ENCODE results near the gene ADD1. TPM values are rescaled to one million over a fixed set of nuclear protein-coding genes. Genes with fewer than 3 reads are reported as not detected.
"Not testable (repeated sequence)": the region's sequence is repeated elsewhere in the genome, so short reads cannot be mapped to it uniquely, and the experiment has no call there.

Gene ADD1
- total and polyA plus RNA-seq, 5 experiments from 2014 or later: 129 to 309 (median 151) TPM

DNA sequence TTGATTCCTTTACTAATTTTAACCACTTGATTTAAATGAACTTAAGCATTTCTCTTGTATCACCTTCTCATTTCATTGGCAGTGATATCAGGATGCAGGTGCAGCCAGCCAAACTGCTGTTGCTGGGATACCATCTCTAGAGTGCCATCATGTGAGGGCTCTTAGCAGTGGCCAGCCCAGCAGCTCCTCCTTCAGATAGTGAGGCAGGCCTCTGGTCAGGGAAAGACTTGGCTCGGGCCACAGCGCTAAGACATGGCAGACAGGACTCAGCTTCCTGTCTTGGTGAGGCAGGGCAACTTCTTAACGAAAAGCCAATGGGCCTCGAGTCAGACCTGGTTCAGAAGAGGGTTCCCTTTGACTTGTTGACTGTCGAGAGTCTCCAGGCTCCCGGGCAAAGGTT, 69.5 kb downstream of the ADD1 start:
- Mint-ChIP-seq H3K27ac (peak overlapping the region in 1 of 10 donors; percentile 28), H3K4me3 (no peak overlapping the region), H3K4me1 (peaks cover 10 to 30% (median 16%) of the 10 kb centered on the region in 4 donors), H3K27me3 (no peaks in the 10 kb centered on the region), H3K9me3 (no peaks in the 10 kb centered on the region), H3K36me3 (peaks cover 0 to 83% (median 34%) of the 10 kb centered on the region in 3 donors)
- no peak for ATAC-seq
- DNase-seq: no peak
- POLR2A ChIA-PET: interaction anchor here (0.6 kb wide), 1 partner anchor 161 kb away, joined by 4 read pairs; no protein-coding TSS in a partner anchor

DNA sequence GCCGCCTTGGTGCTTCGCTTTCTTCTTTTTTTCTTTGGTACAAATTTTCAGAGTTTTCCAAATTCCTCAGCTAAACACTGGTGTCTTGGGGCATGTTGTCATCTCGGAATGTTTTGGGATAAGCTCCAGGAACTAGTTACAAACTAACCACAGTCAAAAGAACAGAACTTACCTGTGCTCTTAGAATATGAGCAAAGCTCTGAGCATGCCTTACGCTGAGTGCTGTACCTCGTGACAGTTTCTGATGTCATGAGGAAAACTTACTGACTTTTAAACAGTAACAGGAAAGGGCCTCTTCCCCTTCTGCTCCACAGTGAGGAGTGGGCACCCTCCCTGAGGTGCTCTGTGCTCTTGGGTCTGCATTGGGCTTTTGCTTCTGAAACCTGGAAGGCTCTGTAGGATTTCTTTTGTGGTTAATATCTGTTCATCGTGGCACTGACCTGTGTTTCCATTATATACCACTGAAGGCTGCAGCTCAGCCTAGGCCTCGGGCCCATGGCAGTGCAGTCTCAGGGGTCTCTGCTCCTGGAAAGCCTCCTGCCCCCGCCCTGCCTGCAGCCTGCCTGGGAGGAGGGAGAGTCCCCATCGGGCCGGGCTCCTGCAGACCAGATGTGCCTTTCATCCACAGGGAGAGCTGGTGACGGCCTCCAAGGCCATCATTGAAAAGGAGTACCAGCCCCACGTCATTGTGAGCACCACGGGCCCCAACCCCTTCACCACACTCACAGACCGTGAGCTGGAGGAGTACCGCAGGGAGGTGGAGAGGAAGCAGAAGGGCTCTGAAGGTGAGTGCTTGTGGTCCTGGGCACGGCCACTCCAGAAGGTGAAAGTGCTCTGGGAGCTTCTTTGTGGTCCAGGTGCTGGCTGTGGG, 70.8 kb downstream of the ADD1 start:
- peaks cover 12 to 34% (median 23%) of the 10 kb centered on the region in 4 donors for H3K4me1 Mint-ChIP-seq
- H3K4me3 Mint-ChIP-seq: no peak overlapping the region
- POLR2A ChIA-PET: interaction anchor here (1.1 to 1.2 kb wide), 2 partner anchors 9 to 15 kb away, joined by 3 to 4 read pairs; no protein-coding TSS in a partner anchor
- H3K27me3 Mint-ChIP-seq: no peaks in the 10 kb centered on the region
- peak overlapping the region in 8 of 10 donors; percentile 37 to 84 (median 57) for H3K27ac Mint-ChIP-seq
- ATAC-seq (peak in 1 of 2 donors; percentile 45), DNase-seq (no peak)
- peaks cover 0 to 2% (median 0%) of the 10 kb centered on the region in 9 donors for H3K9me3 Mint-ChIP-seq
- peaks cover 2 to 81% (median 35%) of the 10 kb centered on the region in 3 donors for H3K36me3 Mint-ChIP-seq

DNA sequence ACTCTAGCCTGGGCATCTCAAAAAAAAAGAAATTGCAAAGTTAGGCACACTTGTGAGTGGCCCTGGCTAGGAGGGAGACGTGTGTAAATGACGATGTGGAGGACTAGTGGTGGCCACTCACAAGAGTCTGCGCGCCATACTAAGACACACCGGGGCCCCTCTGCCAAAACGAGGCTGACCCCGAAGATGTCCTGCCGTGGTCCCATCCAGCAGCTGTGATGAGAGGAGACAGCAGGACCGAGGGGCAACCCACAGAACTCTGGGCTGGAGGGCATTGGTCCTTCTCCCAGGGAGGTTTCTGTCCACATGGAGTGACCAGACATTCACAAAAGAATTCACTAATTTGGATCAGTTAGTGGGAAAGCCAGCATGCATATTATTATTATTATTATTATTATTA, 72.1 kb downstream of the ADD1 start:
- Mint-ChIP-seq H3K4me3 (no peak overlapping the region), H3K4me1 (peaks cover 22 to 45% (median 36%) of the 10 kb centered on the region in 4 donors), H3K9me3 (peaks cover 0 to 9% (median 0%) of the 10 kb centered on the region in 9 donors), H3K36me3 (peaks cover 7 to 81% (median 42%) of the 10 kb centered on the region in 3 donors), H3K27ac (no peak overlapping the region), H3K27me3 (no peaks in the 10 kb centered on the region)
- DNase-seq (no peak), ATAC-seq (no peak)
- POLR2A ChIA-PET: no interaction called here

DNA sequence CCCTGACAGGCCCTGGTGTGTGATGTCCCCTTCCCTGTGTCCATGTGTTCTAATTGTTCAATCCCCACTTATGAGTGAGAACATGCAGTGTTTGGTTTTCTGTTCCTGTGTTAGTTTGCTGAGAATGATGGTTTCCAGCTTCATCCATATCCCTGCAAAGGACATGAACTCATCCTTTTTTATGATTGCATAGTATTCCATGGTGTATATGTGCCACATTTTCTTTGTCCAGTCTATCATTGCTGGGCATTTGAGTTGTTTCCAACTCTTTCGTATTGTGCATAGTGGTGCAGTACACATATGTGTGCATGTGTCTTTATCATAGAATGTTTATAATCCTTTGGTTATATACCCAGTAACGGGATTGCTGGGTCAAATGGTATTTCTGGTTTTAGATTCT, 73.1 kb downstream of the ADD1 start:
- ATAC-seq, POLR2A ChIA-PET, H3K4me3 Mint-ChIP-seq, H3K9me3 Mint-ChIP-seq, H3K27me3 Mint-ChIP-seq, DNase-seq: not testable (repeated sequence)
- Mint-ChIP-seq H3K4me1 (peaks cover 26 to 53% (median 45%) of the 10 kb centered on the region in 4 donors), H3K27ac (peak overlapping the region in 3 of 10 donors; percentile 18 to 66 (median 28)), H3K36me3 (peaks cover 7 to 82% (median 42%) of the 10 kb centered on the region in 3 donors)

DNA sequence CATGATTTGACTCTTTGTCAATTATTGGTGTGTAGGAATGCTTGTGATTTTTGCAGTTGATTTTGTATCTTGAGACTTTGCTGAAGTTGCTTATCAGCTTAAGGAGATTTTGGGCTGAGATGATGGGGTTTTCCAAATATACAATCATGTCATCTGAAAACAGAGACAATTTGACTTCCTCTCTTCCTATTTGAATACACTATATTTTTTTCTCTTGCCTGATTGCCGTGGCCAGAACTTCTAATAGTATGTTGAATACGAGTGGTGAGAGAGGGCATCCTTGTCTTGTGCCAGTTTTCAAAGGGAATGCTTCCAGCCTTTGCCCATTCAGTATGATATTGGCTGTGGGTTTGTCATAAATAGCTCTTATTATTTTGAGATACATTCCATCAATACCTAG, 74.7 kb downstream of the ADD1 start:
- H3K27me3 Mint-ChIP-seq, ATAC-seq, H3K9me3 Mint-ChIP-seq, H3K4me3 Mint-ChIP-seq, DNase-seq, POLR2A ChIA-PET: not testable (repeated sequence)
- Mint-ChIP-seq H3K36me3 (peaks cover 7 to 78% (median 42%) of the 10 kb centered on the region in 3 donors), H3K4me1 (peaks cover 33 to 69% (median 61%) of the 10 kb centered on the region in 4 donors), H3K27ac (peak overlapping the region in 5 of 10 donors; percentile 12 to 72 (median 17))

DNA sequence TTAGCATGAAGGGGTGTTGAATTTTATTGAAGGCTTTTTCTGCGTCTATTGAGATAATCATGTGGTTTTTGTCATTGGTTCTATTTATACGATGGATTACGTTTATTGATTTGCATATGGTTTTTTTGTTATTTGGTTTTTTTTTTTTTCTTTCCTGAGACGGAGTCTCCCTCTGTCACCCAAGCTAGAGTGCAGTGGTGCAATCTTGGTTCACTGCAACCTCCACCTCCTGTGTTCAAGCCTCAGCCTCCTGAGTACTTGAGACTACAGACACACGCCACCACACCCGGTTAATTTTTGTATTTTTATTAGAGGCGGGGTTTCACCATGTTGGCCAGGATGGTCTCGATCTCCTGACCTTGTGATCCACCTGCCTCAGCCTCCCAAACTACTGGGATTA, 75.1 kb downstream of the ADD1 start:
- not testable (repeated sequence) for DNase-seq, H3K4me3 Mint-ChIP-seq, ATAC-seq, H3K27me3 Mint-ChIP-seq, H3K9me3 Mint-ChIP-seq
- peaks cover 7 to 81% (median 42%) of the 10 kb centered on the region in 3 donors for H3K36me3 Mint-ChIP-seq
- POLR2A ChIA-PET: interaction anchor here (1.1 kb wide), 1 partner anchor 12 kb away, joined by 3 read pairs; no protein-coding TSS in a partner anchor
- H3K27ac Mint-ChIP-seq: peak overlapping the region in 4 of 10 donors; percentile 15 to 72 (median 27)
- peaks cover 35 to 73% (median 65%) of the 10 kb centered on the region in 4 donors for H3K4me1 Mint-ChIP-seq

DNA sequence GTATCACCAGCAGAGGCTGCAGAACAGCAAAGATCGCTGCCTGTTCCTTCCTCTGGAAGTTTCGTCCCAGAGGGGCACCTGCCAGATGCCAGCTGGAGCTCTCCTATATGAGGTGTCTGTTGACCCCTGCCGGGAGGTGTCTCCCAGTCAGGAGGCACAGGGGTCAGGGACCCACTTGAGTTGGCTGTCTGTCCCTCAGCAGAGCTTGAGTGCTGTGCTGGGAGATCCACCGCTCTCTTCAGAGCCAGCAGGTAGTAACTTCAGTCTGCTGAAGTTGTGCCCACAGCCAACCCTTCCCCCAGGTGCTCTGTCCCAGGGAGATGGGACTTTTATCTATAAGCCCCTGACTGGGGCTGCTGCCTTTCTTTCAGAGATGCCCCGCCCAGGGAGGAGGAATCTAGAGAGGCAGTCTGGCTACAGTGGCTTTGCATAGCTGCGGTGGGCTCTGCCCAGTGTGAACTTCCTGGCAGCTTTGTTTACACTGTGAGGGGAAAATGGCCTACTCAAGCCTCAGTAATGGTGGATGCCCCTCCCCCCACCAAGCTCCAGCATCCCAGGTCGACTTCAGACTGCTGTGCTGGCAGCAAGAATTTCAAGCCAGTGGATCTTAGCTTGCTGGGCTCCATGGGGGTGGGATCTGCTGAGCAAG, 78.9 kb downstream of the ADD1 start:
- H3K9me3 Mint-ChIP-seq, H3K27me3 Mint-ChIP-seq: not testable (repeated sequence)
- Mint-ChIP-seq H3K4me3 (peak overlapping the region in 9 of 10 donors; percentile 6 to 74 (median 49)), H3K27ac (peak overlapping the region; percentile 81 to 95 (median 91)), H3K36me3 (peaks cover 7 to 76% (median 28%) of the 10 kb centered on the region in 3 donors), H3K4me1 (peaks cover 28 to 60% (median 57%) of the 10 kb centered on the region in 4 donors)
- DNase-seq (peak in 6 of 10 donors; percentile 20 to 48 (median 35)), ATAC-seq (peak; percentile 25 to 46)
- POLR2A ChIA-PET: interaction anchor here (1.1 to 1.8 kb wide), 3 partner anchors 8 to 87 kb away, joined by 3 to 7 read pairs (median 4); no protein-coding TSS in a partner anchor

DNA sequence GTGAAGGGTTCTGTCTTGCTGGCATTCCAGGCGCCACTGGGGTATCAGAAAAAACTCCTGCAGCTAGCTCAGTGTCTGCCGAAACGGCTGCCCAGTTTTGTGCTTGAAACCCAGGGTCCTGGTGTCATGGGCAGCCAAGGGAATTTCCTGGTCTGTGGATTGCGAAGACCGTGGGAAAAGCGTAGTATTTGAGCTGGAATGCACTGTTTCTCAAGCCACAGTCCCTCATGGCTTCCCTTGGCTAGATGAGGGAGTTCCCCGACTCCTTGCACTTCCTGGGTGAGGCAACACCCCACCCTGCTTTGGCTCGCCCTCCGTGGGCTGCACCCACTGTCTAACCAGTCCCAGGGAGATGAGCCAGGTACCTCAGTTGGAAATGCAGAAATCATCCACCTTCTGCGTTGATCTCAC, 79.5 kb downstream of the ADD1 start:
- peaks cover 0 to 9% (median 0%) of the 10 kb centered on the region in 9 donors for H3K9me3 Mint-ChIP-seq
- H3K4me1 Mint-ChIP-seq: peaks cover 27 to 55% (median 51%) of the 10 kb centered on the region in 4 donors
- no peaks in the 10 kb centered on the region for H3K27me3 Mint-ChIP-seq
- H3K36me3 Mint-ChIP-seq: peaks cover 7 to 76% (median 23%) of the 10 kb centered on the region in 3 donors
- H3K27ac Mint-ChIP-seq: peak overlapping the region; percentile 82 to 95 (median 91)
- POLR2A ChIA-PET: interaction anchor here (0.7 to 1.8 kb wide), 5 partner anchors 8 to 88 kb away, joined by 3 to 7 read pairs (median 4); no protein-coding TSS in a partner anchor
- H3K4me3 Mint-ChIP-seq: peak overlapping the region in 9 of 10 donors; percentile 20 to 74 (median 56)
- ATAC-seq (peak; percentile 42 to 53), DNase-seq (peak in 1 of 10 donors; percentile 19)

DNA sequence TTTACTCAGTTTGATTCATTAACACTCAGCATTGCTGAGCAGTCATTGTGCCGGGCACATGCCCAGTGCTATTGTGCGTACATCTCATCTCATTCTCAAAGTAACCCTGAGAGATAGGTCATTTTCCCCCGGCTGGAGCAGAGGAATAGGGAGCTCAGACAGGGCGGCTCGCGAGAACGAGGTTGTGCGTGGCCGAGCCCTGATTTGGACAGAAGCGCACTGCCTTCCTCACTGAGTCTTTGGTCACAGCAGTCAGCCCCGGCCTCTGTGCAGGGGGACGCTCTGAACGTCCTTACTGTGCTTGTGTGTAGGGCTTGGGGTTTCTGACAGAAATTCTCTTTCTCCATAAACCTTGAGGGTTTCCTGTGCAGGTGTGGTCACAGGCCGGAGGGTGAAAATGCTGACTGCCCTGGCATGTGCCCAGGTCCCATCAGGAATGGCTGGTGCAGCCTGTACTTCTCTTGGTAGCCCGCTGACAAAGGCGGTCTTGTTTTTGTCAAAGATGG, 80.1 kb downstream of the ADD1 start:
- H3K27ac Mint-ChIP-seq: peak overlapping the region; percentile 82 to 95 (median 91)
- peaks cover 7 to 73% (median 17%) of the 10 kb centered on the region in 3 donors for H3K36me3 Mint-ChIP-seq
- H3K4me3 Mint-ChIP-seq: peak overlapping the region in 7 of 10 donors; percentile 20 to 74 (median 58)
- no peaks in the 10 kb centered on the region for H3K27me3 Mint-ChIP-seq
- H3K9me3 Mint-ChIP-seq: peaks cover 0 to 9% (median 0%) of the 10 kb centered on the region in 9 donors
- ATAC-seq (no peak), DNase-seq (no peak)
- H3K4me1 Mint-ChIP-seq: peaks cover 27 to 49% (median 47%) of the 10 kb centered on the region in 4 donors
- POLR2A ChIA-PET: interaction anchor here (0.7 to 2.2 kb wide), 6 partner anchors 8 to 89 kb away, joined by 3 to 11 read pairs (median 4); no protein-coding TSS in a partner anchor

DNA sequence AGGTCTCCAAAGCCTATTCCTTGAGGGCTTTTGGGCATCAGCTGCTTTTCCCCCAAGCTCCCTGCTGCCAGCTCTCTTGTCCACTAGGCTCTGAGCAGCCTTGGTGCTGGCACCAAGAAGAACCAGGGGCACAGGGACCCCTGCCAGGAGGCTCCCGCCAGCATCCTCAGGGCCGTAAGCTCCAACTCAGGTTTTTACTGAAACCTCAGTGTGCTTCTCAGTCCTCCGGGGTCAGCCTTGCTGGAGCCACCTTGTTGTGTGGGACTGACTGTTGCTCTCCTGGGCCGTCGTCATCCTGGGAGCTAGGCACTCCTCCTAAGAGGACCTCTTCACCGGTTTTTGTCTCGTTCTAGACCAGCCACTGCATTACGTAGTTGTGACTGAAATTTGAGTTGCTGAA, 80.6 kb downstream of the ADD1 start:
- Mint-ChIP-seq H3K27me3 (no peaks in the 10 kb centered on the region), H3K36me3 (peaks cover 7 to 76% (median 13%) of the 10 kb centered on the region in 3 donors), H3K4me1 (peaks cover 27 to 48% (median 45%) of the 10 kb centered on the region in 4 donors), H3K9me3 (peaks cover 0 to 9% (median 0%) of the 10 kb centered on the region in 9 donors), H3K27ac (peak overlapping the region in 9 of 10 donors; percentile 39 to 93 (median 88)), H3K4me3 (no peak overlapping the region)
- no peak for DNase-seq
- POLR2A ChIA-PET: interaction anchor here (1.1 to 2.2 kb wide), 2 partner anchors 8 to 11 kb away, joined by 5 to 11 read pairs; no protein-coding TSS in a partner anchor
- ATAC-seq: no peak

DNA sequence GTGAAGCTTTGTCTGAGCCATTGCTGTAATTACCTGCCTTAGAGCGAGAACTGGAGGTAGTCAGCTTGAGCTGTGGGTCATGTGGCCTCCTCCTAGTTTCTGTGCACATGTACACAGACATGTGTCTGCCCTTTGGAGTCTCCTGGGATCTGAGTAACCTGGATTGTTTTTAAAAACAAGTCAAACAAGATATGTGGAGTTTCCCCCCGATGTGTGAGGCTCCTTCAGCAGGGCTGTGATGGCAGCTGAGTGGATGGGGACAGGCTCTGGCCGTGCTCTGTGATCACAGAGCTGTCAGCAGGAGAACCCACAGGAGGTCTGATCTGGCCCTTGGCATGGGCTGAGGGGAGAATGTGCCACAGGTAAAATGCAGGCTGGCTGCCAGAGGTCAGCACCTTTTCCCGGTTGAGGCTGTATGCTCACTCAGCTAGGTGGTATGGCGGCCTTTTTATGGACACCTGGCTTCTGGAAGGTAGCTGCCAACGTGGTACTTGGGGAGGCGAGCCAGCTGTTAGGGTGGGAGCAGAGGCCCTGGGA, 81.2 kb downstream of the ADD1 start:
- ATAC-seq (no peak), DNase-seq (no peak)
- peak overlapping the region in 8 of 10 donors; percentile 37 to 90 (median 71) for H3K27ac Mint-ChIP-seq
- no peaks in the 10 kb centered on the region for H3K27me3 Mint-ChIP-seq
- H3K36me3 Mint-ChIP-seq: peaks cover 1 to 74% (median 7%) of the 10 kb centered on the region in 3 donors
- peaks cover 0 to 4% (median 0%) of the 10 kb centered on the region in 9 donors for H3K9me3 Mint-ChIP-seq
- peaks cover 24 to 43% (median 40%) of the 10 kb centered on the region in 4 donors for H3K4me1 Mint-ChIP-seq
- POLR2A ChIA-PET: interaction anchor here (2.2 kb wide), 1 partner anchor 11 kb away, joined by 11 read pairs; no protein-coding TSS in a partner anchor
- no peak overlapping the region for H3K4me3 Mint-ChIP-seq

All from naive thymus-derived CD8-positive, alpha-beta T cell (primary cell).